HL-60 (cell line): ENCODE data around the gene METRN.

Source experiments
- POLR2AphosphoS5 ChIP-seq: IDR thresholded peaks from 2 replicates; pipeline ENCODE4 v1.6.1; 2012; ENCODE audit warnings: low read depth
- TF ChIP-seq, protein P1 (sequence below): IDR thresholded peaks from one replicate; pipeline ENCODE4 v1.5.1; 2011; ENCODE audit warnings: low read length, control low read depth, inconsistent platforms; ENCODE audit not compliant: insufficient read depth
- TF ChIP-seq, protein P2 (sequence below): IDR thresholded peaks from 2 replicates; pipeline ENCODE4 v1.6.1; 2012; ENCODE audit warnings: low read depth; ENCODE audit not compliant: insufficient replicate concordance

- TF ChIP-seq, protein P1, sequence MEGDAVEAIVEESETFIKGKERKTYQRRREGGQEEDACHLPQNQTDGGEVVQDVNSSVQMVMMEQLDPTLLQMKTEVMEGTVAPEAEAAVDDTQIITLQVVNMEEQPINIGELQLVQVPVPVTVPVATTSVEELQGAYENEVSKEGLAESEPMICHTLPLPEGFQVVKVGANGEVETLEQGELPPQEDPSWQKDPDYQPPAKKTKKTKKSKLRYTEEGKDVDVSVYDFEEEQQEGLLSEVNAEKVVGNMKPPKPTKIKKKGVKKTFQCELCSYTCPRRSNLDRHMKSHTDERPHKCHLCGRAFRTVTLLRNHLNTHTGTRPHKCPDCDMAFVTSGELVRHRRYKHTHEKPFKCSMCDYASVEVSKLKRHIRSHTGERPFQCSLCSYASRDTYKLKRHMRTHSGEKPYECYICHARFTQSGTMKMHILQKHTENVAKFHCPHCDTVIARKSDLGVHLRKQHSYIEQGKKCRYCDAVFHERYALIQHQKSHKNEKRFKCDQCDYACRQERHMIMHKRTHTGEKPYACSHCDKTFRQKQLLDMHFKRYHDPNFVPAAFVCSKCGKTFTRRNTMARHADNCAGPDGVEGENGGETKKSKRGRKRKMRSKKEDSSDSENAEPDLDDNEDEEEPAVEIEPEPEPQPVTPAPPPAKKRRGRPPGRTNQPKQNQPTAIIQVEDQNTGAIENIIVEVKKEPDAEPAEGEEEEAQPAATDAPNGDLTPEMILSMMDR, result no peak
- TF ChIP-seq, protein P2, sequence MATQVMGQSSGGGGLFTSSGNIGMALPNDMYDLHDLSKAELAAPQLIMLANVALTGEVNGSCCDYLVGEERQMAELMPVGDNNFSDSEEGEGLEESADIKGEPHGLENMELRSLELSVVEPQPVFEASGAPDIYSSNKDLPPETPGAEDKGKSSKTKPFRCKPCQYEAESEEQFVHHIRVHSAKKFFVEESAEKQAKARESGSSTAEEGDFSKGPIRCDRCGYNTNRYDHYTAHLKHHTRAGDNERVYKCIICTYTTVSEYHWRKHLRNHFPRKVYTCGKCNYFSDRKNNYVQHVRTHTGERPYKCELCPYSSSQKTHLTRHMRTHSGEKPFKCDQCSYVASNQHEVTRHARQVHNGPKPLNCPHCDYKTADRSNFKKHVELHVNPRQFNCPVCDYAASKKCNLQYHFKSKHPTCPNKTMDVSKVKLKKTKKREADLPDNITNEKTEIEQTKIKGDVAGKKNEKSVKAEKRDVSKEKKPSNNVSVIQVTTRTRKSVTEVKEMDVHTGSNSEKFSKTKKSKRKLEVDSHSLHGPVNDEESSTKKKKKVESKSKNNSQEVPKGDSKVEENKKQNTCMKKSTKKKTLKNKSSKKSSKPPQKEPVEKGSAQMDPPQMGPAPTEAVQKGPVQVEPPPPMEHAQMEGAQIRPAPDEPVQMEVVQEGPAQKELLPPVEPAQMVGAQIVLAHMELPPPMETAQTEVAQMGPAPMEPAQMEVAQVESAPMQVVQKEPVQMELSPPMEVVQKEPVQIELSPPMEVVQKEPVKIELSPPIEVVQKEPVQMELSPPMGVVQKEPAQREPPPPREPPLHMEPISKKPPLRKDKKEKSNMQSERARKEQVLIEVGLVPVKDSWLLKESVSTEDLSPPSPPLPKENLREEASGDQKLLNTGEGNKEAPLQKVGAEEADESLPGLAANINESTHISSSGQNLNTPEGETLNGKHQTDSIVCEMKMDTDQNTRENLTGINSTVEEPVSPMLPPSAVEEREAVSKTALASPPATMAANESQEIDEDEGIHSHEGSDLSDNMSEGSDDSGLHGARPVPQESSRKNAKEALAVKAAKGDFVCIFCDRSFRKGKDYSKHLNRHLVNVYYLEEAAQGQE, result no peak
- no peak for TF ChIP-seq POLR2AphosphoS5
Observed at GRCh38 chr16:750485-750884, 35.6 kb downstream of the METRN start.
